Right ventricle myocardium superior (tissue), 1 donor: ENCODE measurements around the gene INPP5A. TPM values are rescaled to one million over a fixed set of nuclear protein-coding genes. Genes with fewer than 3 reads are reported as not detected.

Source experiments
- ATAC-seq: fragments of 200-7000 bp; cut with Tn5 transposase; one replicate; pipeline ENCODE4 v1.9.1; 2020; ENCODE audit warnings: mild to moderate bottlenecking; ENCODE audit not compliant: poor library complexity
- DNase-seq: peaks from one replicate; pipeline ENCODE4 v3.0.0-alpha.2; 2020
- intact Hi-C: fragments of 100-400 bp; cut with DNase I; formaldehyde crosslinking; loops from one replicate; pipeline ENCODE4 v1.11.2; 2022
- total RNA-seq: library from RNA; stranded (reverse); fragmentation: NEBNext Ultra II Directional; extraction: Animal tissue kit (Norgen Biotek cat#: 25700); gene quantifications from one replicate; pipeline ENCODE4 v1.2.1, GENCODE V29; 2021
- donor health status: DM: no; HTN: yes; CAD: no; lungs with severe emphysema.

Gene INPP5A
- total RNA-seq, 1 donor from 2014 or later = 99.1 TPM

DNA sequence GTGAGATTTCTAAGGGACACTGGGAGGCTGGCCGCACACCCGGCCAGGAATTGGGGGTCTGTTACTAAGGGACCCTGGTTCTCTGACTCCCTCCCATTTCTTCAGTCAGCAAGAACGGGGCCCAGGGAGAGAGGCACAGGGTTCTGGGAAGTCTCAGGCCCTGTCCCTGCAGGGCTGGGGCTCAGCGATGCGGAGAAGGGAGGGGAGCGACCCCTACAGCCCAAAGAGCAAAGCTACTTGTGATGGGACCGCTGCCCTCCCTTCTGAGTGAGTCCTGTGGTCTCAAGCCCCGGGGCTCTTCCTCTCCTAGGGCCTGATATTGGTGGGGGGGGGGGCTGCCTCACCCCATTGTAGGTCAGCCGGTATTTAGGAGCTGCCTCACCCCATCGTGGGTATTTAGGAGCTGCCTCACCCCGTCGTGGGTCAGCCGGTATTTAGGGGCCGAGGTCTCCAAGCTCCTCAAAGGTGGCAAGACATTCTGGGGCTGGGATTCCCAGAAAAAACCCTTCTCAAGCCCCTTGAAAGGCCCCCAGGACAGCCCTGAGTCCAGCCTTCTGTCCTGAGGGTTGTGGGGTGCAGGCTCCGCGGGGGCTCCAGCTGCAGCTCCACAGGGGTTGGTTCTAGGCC, 265.2 kb downstream of the INPP5A start:
- intact Hi-C loops = no loop called here
- DNase-seq (no peak), ATAC-seq (no peak)

DNA sequence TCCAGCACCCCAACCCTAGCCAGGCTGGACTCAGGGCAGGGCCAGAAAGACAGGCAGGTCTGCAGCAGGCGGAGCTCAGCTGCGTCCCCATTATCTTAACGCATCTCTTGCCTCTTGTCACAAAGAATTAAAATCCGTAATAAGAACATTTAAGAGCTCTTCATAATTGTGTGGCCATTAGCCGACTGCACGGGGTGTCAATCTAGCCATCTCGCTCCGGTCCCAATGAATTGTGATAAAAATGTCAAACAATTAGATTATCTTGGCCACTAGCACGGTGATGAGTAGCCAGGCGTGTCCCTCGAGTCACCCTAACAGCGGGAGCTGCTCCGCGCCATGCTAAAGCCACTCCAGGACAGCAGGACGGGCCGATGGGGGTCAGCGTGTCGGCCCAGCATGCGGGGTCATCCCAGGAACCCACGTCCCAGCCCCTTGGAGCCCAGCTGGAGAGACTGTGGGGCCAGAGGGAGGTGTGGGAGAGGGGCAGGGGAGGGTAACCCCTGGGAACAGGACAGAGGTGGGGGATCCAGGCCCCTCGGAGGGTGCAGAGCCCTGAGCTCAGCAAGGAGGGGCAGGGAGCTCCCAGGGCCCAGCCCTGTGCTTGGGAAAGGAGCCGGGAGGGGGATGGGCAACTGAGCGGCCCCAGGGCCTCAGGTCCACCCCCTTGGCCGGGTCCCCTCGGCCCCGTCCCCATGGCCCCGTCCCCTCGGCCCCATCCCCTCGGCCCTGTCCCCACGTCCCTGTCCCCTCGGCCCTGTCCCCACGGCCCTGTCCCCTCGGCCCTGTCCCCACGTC, 266.0 kb downstream of the INPP5A start:
- ATAC-seq (no peak), DNase-seq (no peak)
- intact Hi-C loops = no loop called here

DNA sequence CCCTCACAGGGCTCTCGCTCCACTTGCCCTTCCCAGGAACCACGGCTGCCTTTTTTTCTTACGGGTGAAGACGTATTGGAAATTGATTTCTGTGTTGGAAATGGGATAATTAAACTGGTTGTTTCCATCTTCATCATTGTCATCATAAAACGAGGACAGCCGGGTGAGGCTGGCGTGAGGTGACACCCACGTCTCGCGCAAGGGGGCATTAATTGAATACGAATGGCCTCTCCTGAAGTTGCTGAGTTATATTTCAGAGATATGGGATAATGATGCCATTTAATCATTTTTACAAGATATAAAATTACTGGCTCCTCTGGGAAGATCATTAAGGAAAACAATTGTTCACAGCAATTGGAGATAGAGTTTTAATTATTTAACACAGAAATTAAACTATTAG, 266.7 kb downstream of the INPP5A start:
- ATAC-seq (no peak), DNase-seq (no peak)
- intact Hi-C loops = no loop called here

DNA sequence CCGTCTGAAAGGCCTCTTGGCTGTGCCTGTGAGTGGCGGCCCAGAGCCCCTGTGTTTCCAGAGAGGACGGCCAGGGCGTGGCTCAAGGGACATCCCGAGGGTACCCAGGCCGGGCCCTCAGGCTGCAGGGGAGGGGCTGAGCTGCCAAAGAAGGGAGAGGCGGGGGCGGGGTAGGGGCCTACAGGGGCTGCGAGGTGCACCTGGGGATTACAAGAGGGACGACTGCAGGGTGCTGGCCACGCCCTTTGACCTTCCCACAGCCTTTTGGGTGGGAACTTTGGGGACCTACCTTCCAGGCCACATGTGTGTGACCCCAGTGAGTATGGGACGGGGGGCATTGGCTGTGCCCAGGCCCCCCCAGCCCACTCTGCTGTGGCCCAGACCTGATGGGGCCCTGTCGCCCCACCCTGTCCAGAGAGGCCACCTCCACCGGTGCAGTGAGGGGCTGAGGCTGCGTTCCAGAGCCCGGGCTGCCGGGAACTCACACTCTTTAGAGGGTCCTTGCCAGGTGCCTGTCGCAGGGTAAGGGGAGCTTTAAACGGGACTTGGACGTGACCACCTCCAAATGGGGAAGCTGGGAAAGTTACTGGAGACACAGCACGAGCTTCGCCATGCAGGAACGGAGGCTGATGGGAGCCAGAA, 267.3 kb downstream of the INPP5A start:
- ATAC-seq = no peak
- intact Hi-C loops = no loop called here
- no peak for DNase-seq

DNA sequence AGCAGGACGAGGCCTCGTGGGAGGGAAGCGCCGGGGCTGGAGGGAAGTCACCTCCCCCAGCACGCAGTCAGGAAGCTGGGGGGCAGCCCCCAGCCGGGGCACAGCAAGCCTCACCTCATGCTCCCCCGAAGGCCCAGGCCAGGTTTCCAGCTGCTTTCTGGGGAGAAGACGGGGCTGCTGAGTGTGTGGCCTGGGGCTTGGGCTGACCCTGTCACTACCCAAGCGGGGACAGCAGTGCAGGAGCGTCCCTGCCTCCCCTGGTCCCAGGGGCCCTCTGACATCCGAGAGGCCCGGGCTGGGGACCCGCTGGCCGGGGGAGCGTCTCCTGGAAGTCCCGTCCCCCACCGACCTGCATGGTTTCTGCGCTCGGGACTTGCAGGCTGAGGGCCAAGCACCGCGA, 268.0 kb downstream of the INPP5A start:
- DNase-seq = no peak
- ATAC-seq = no peak
- intact Hi-C loops = no loop called here

DNA sequence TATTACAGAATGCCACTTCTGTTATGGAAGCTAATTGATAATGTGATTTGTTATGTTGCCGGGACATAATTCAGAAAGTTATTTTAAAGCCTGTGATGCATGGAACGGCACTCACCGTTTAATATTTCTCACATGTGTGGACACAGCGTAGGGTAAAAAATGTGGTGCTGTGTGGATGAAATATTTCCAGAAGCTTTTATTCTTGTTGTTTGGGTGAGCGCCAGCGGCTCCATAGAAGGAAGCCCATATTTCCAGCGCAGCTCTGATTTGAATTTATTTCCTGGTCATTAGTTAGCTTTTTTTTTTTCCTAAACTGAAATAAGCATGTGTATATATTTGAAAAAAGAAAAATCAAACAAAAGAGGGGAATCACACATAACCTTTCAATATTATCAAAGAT, 268.5 kb downstream of the INPP5A start:
- ATAC-seq = no peak
- intact Hi-C loops = no loop called here
- no peak for DNase-seq

DNA sequence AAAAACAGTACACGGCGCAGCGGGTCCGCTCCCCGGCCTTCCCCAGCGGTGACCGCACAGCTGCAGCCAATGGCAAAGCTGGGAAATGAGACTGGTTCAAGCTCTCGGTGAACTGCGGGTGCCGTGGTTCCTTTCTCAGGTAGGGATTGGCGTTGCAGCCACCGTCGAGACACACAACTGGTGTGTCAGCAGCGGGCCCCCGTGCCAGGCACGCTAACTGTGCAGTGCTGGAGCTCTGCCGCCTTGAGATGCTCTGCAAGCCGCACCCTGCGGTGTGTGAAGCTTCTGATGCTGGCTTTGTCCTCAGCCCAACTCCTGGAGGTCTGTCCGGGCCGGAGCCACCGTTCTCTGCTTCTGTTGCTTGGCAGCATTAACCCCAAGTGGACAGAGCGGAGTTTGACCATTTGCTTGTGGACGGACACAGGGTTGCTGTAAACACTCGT, 269.0 kb downstream of the INPP5A start:
- ATAC-seq = no peak
- intact Hi-C loops = no loop called here
- peak; percentile 36 for DNase-seq

DNA sequence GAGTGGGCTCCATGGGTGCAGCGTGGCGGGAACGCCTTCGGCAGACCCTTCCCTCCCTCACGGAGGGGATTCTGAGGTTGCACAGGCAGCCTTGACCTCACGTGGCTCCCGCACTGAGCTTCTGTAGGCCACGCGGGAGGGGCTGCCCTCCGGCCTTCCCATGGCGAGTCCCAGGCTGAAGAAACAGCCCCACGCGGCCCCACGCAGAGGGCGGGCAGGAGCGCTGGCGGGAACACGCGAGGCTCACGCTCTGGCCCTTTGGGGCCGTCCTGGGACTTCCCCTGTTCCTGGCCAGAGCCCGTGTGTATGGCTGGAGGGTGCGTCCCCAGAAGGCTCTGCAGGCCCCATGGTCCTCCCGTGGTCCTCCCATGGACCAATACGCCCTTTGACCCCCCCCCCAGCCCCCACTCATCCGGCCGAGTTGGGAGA, 270.0 kb downstream of the INPP5A start:
- intact Hi-C loops = no loop called here
- DNase-seq (peak; percentile 25), ATAC-seq (no peak)

DNA sequence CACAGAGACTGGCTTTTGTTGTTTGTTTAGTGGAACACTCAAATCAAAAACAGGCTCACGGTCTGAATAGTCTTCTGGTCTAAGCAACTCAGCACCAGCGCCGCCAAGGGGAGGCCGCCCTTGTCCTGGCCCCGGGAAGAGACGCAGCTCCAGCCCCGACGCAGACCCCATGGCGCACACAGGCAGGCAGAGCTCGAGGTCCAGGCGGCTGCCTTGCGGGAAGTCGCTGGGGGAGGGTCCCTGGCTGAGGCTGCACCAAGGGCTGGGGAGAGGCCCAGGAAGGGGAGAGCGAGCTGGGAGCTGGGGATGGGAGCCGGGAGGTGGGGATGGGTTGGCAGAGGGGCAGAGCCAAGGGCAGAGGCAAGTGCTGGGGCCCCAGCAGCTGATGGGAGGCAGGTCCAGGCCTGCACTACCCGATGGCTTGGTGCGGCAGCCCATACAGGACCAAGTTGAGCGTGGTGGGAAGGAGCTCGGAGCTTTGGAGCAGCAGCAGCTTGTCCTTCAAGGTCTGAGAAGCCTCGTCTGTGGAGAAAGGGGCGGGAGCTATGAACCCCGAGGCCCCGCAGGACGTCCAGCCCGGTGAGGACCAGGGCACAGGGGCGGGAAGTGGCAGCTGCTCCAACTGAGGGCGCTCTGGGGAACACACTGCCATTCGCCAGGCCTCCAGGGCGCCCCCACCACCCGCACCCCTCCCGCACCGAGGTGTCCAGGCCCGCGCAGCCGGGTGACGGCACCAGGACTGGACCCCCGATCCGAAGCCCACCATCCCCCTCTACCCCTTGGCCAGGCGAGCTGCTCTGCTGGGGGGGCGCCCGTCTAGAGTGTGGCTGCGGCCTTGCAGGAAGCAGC, 271.0 kb downstream of the INPP5A start:
- no peak for ATAC-seq
- intact Hi-C loops = no loop called here
- DNase-seq = peak; percentile 34

DNA sequence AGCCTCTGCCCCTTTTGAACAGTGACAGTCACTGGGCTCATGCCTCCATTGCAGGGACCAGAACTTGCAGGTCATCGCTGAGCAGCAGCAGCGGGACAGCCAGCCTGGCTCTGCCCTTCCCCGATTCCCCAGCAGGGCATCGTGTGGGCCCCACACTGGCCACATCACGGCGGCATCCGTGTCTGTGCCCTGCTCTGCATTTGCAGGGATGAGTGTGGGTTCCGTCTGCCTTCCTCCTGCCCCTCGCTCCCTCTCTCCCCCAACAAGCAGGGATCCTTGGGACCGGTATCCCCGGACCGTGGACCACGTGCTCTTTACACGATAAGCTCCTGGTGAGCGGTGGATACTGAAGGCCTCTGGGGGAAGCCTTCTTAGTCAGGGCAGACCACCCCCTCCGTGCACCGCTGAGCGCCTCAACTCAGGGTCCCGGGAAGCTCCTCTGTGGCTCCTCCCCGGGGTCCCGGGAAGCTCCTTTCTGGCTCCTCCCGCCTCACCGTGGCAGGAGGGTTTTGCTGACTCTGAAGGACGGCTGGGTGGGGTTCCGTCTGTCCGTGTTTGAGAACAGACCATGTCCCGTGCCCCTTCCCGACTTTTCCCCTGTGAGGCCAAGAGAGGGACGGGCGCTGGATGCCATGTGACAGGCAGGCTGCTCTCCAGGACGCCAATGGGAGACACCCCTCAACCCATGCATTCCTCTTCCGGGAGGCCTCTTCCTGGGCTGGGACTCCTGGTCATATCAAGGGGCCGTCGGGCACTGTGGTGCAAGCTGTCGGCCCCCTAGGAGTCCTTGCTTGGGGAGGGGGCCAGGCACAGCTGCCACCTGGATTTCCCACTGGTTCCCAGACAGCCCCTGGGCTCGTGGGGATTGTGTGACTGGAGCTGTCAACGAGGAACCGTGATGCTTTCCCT, 271.9 kb downstream of the INPP5A start:
- DNase-seq (peak; percentile 36), ATAC-seq (no peak)
- intact Hi-C loops = no loop called here

DNA sequence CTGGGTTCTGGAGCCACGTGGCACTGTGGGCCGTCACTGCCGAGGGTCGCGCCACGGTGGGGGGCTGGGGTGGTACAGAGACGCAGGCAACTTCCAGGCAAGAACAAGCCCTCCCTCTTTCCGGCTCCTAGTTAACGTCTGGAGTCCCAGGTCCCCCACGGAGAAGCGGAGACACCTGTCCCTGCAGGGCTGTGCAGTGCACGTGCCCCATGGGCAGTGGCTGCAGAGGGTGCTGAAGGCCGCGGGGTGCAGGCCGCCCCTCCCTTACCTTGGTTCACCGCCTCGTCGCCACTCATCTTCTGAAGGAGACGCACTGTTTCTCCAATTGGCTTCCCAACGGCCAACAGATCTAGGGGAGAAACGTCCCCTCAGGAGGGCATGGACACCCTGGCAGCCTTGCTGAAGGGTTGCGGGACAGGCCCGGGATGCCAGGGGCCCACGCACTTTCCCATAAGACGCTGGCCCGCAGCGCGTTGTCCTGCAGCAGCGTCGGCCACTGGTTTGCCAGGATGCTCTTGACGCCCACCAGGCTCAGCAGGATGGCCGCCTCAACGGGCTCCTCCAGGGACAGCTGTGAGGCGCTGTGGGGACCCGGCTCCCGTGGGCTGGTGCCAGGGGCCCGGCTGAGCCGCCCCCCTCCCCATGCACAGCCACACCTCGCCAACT, 272.7 kb downstream of the INPP5A start:
- DNase-seq = peak; percentile 10
- intact Hi-C loops = no loop called here
- ATAC-seq = no peak

DNA sequence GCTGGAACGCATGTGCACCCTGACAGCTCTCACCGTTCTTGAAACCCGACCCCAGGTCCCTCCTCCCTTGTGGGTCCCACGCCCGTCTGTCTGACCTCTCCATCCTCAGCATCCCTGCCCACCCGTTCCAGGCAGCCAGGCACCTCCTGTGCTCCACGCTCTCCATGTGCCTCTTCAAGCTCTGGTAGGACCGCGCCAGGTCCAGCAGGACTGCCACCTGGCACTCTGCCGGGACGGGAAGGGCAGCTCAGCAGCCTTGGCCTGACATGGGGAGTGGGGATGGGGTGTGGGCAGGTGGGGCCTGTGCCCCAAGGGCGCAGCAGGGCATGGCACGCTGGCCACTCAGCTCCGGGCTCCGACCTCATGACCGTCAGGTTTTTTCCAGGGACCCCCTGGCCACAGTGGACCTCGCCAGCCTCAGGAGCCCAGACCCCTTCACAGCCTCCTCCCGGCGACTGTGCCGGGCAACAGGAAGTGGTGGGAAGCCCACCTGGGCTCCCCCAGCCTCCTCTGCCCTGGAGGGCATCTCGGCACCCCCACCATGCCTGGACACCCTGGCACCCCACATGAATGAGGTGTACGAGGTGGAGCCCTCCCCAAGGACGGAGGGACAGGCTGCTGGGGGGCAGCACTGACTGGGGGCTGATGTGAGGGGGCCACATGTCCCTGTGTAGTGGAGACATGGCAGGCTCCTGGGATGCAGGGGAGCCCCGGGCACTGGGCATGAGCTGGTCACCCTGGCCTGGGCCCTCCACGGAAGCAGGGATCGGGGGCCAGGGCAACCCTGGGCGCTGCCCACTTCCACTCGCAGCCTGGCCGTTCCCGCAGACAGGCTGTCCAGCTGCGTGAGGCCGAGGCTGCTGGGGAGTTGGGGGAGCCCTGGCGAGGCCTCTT, 273.5 kb downstream of the INPP5A start:
- intact Hi-C loops = no loop called here
- ATAC-seq = no peak
- peak; percentile 19 for DNase-seq

DNA sequence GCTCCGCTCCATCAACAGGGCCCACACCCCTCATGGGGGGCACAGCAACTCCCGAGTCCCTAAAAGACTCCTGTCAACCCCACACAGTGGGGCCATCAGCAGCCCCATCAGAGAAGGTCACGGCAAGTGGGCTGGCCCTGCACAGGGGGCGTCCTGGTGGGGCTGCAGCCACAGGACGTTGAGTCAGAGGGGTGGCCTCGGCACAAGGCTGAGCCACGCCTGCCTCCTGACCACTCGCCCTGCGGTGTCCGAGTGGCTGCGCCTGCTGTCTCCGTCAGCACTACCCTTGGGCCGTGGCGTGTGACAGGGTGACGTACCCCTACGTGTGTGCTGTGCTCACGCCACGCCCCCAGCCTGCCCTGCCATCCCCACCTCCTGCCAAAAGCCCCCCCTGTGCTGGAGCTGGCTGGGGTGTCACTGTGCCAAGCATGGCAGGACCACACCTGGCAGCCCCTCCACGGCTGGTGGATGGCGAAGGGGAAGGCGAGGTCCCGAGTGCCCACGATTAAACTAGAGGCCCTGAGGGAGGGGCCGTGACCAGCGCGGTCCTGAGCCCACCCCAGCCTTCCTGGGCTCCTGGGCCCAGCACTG, 274.4 kb downstream of the INPP5A start:
- intact Hi-C loops = no loop called here
- ATAC-seq (no peak), DNase-seq (peak; percentile 36)

DNA sequence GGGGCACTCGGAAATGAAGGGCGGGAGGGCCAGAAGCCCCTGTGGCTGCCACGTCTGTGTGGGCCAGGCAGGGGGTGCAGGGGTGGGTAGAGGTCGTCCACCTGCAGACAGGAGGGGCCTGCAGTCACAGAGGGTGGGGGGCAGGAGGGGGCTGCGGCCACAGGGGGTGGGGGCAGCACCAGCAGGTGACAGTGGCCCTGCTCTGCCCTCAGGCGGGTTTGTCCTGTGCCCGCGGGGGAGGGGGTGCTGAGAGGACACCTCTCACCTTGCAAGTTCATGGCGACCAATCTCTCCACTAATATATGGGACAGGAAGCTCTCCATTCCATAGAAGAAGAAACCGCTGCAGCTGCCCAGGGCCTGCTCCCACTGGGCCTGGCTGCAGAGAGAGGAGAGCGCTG, 274.9 kb downstream of the INPP5A start:
- ATAC-seq (no peak), DNase-seq (peak; percentile 6)
- intact Hi-C loops = no loop called here

DNA sequence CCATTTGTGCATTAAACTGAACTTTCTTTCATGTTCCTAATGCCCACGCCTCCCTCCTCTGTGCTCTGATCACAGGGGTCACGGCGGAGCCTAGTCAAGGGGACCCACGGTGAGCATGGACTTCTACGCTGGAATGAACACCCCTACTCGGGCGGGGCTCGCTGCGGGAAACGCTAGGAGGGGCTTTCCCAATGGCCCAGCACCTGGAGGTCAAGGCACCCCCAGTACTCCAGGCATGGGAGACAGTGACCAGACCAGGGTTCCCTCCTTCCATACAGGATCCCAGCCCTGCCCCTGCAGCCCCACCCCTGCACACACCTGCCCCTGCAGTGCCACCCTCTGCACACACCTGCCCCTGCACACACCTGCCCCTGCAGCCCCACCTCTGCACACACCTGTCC, 275.4 kb downstream of the INPP5A start:
- no peak for ATAC-seq
- DNase-seq = peak; percentile 20
- intact Hi-C loops = no loop called here
